ENCODE measurements around the gene FPGT.

GRCh38 chr1:74205266-74205665 is 7.2 kb downstream of the FPGT start:
- TF ChIP-seq ZNF48 (tag by site-specific recombination; IDR thresholded peaks at IDR 0.05) = no peak
- TF ChIP-seq ZNF24 (tag by site-specific recombination; IDR thresholded peaks at IDR 0.05) = no peak
- TF ChIP-seq CTCF (tag by site-specific recombination; IDR thresholded peaks at IDR 0.05) = no peak
- TF ChIP-seq ZNF621 (tag by site-specific recombination; IDR thresholded peaks at IDR 0.05) = no peak
- TF ChIP-seq ZNF221 (tag by site-specific recombination; IDR thresholded peaks at IDR 0.05; ENCODE audit: borderline replicate concordance) = no peak
- no peak for TF ChIP-seq YY1 (tag by site-specific recombination; IDR thresholded peaks at IDR 0.05)
- no peak for TF ChIP-seq ZNF146 (tag by site-specific recombination; IDR thresholded peaks at IDR 0.05)
